GM12801 (cell line): ENCODE measurements around the gene DAP.

ENCODE experiments used
- CTCF ChIP-seq: IDR thresholded peaks from one replicate; pipeline ENCODE4 v1.5.1; 2011; ENCODE audit warnings: control low read depth; ENCODE audit not compliant: insufficient read length; ENCODE audit errors: extremely low read depth

Gene DAP

GRCh38 chr5:10707198-10708142, 53.6 kb downstream of the DAP start:
- no peak for TF ChIP-seq CTCF

GRCh38 chr5:10706326-10706725, 54.7 kb downstream of the DAP start:
- no peak for TF ChIP-seq CTCF

GRCh38 chr5:10705747-10706146, 55.3 kb downstream of the DAP start:
- TF ChIP-seq CTCF, result no peak

GRCh38 chr5:10704949-10705621, 55.9 kb downstream of the DAP start:
- no peak for TF ChIP-seq CTCF

GRCh38 chr5:10703676-10704075, 57.4 kb downstream of the DAP start:
- no peak for TF ChIP-seq CTCF

GRCh38 chr5:10702911-10703491, 58.0 kb downstream of the DAP start:
- TF ChIP-seq CTCF, result no peak

- TF ChIP-seq CTCF, result no peak
Measured at GRCh38 chr5:10702040-10702629, 58.9 kb downstream of the DAP start.
